Thyroid gland (tissue), 4 donors: ENCODE data around the gene AR. TPM values are rescaled to one million over a fixed set of nuclear protein-coding genes. Genes with fewer than 3 reads are reported as not detected.

Source experiments
- DNase-seq, 2 donors: peaks; one replicate each; pipeline ENCODE4 v3.0.0-alpha.2; 2019
- H3K27ac ChIP-seq, 3 donors: fragments of 200-600 bp; sonication (generic); 1 replicate in 2 of 3; 2 replicates in 1 of 3; pipeline ENCODE4 v1.5.1; 2016 to 2019; ENCODE audit warnings: mild to moderate bottlenecking in 1 of 3, moderate library complexity in 1 of 3
- H3K27me3 ChIP-seq: fragments of 200-600 bp; sonication (generic); one replicate; pipeline ENCODE4 v1.5.1; 2019
- H3K36me3 ChIP-seq, 2 donors: fragments of 200-600 bp; sonication (generic); one replicate each; pipeline ENCODE4 v1.5.1; 2016 to 2019
- H3K4me1 ChIP-seq, 2 donors: fragments of 200-600 bp; sonication (generic); one replicate each; pipeline ENCODE4 v1.5.1; 2017 to 2019
- H3K4me3 ChIP-seq, 3 donors: fragments of 200-600 bp; sonication (generic); replicated peaks in 1 of 3; 1 replicate in 2 of 3; 2 replicates in 1 of 3; pipeline ENCODE4 v1.5.1; 2016; ENCODE audit warnings: mild to moderate bottlenecking in 1 of 3
- H3K9me3 ChIP-seq: fragments of 200-600 bp; sonication (generic); one replicate; pipeline ENCODE4 v1.5.1; 2017
- POLR2A ChIP-seq, 2 donors: fragments of 450-650 bp; IDR thresholded peaks; one replicate each; pipeline ENCODE4 v1.6.1; 2017; ENCODE audit warnings: antibody characterized with exemption in 2 of 2, mild to moderate bottlenecking in 2 of 2, moderate library complexity in 1 of 2
- WGBS, 2 donors: methylation state at CpG; one replicate each; pipeline ENCODE4 v1.1.5; 2017; 5-methylcytosine and 5-hydroxymethylcytosine counted together
- intact Hi-C: fragments of 100-400 bp; cut with DNase I; formaldehyde crosslinking; loops from one replicate; pipeline ENCODE4 v1.15.1; 2023
- total RNA-seq, 4 donors: library from RNA; depleted of rRNA; stranded (reverse); fragments of >200 nt; gene quantifications; one replicate each; pipeline ENCODE4 v1.2.3, GENCODE V29; 2016
- TF ChIP-seq, protein P1 (sequence below), 6 experiments: fragments of 200-600 bp in 3 of 6; fragments of 450-650 bp in 3 of 6; sonication (generic) in 3 of 6; IDR thresholded peaks; one replicate each; pipeline ENCODE4 v1.5.1; 2016 to 2019; ENCODE audit warnings: antibody characterized with exemption in 6 of 6, mild to moderate bottlenecking in 2 of 6, inconsistent platforms in 1 of 6, moderate library complexity in 1 of 6

AR gene
- total RNA-seq, 4 donors from 2014 or later = 5.2 to 15.0 (median 11.6) TPM

DNA sequence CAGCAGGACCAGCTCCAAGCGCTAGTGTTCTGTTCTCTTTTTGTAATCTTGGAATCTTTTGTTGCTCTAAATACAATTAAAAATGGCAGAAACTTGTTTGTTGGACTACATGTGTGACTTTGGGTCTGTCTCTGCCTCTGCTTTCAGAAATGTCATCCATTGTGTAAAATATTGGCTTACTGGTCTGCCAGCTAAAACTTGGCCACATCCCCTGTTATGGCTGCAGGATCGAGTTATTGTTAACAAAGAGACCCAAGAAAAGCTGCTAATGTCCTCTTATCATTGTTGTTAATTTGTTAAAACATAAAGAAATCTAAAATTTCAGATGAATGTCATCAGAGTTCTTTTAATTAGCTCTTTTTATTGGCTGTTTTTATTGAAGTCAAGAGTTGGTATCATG, 186.5 kb downstream of the AR start:
- TF ChIP-seq POLR2A (IDR thresholded peaks at IDR 0.05) = no peak
- TF ChIP-seq, protein P1, sequence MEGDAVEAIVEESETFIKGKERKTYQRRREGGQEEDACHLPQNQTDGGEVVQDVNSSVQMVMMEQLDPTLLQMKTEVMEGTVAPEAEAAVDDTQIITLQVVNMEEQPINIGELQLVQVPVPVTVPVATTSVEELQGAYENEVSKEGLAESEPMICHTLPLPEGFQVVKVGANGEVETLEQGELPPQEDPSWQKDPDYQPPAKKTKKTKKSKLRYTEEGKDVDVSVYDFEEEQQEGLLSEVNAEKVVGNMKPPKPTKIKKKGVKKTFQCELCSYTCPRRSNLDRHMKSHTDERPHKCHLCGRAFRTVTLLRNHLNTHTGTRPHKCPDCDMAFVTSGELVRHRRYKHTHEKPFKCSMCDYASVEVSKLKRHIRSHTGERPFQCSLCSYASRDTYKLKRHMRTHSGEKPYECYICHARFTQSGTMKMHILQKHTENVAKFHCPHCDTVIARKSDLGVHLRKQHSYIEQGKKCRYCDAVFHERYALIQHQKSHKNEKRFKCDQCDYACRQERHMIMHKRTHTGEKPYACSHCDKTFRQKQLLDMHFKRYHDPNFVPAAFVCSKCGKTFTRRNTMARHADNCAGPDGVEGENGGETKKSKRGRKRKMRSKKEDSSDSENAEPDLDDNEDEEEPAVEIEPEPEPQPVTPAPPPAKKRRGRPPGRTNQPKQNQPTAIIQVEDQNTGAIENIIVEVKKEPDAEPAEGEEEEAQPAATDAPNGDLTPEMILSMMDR (IDR thresholded peaks at IDR 0.05) = no peak
- Histone ChIP-seq H3K27ac (no peak overlapping the region), H3K9me3 (no peaks in the 10 kb centered on the region), H3K27me3 (no peaks in the 10 kb centered on the region), H3K36me3 (no peaks in the 10 kb centered on the region), H3K4me3 (no peak overlapping the region), H3K4me1 (peaks cover 0 to 16% of the 10 kb centered on the region in 2 donors)
- no peak for DNase-seq
- 64 to 83% methylated on average over 2 of the region's 2 CpGs for WGBS, 2 donors
- intact Hi-C loops = no loop called here

DNA sequence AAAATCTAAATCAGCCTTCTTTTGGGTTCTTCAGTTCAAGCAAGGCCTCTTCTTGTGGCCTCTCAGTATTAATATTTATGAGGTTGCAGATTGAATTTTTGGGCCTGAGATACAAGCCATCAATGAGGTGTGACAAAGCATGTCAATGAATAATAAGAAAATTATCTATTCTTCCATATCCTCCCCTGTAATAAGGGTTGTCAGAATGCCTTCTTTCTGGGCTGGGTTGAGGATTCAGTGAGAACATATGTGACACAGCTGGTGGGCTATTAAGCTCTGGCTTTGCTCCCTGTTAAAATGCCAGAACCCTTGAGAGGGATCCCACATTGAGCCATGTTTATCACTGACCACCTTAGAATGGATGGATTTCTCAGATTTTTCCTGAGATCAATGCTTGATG, 187.2 kb downstream of the AR start:
- Histone ChIP-seq H3K36me3 (no peaks in the 10 kb centered on the region), H3K27me3 (no peaks in the 10 kb centered on the region), H3K4me1 (peaks cover 0 to 16% of the 10 kb centered on the region in 2 donors), H3K27ac (no peak overlapping the region), H3K4me3 (no peak overlapping the region), H3K9me3 (no peaks in the 10 kb centered on the region)
- no peak for TF ChIP-seq POLR2A (IDR thresholded peaks at IDR 0.05)
- intact Hi-C loops = no loop called here
- no peak for DNase-seq

DNA sequence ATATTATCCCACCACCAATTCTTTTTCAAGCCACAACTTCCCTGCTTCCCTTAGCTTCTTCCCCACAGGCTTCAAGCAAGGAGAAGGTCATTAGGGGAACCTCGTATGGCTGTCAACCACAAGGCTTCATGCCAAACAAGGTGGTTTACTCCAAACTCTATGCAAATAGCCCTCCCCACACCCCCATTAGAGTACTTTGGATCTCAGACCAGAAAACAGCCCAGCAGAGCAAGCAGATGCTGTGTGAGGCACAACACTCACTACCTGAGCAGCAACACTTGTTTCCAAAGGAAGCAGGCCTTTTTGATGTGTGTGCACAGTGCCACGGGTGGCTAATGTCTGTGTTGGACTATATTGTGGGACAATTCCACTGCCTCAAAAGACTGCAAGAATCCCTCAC, 189.0 kb downstream of the AR start:
- intact Hi-C loops = no loop called here
- Histone ChIP-seq H3K4me3 (no peak overlapping the region), H3K4me1 (peaks cover 0 to 1% of the 10 kb centered on the region in 2 donors), H3K27ac (no peak overlapping the region), H3K27me3 (no peaks in the 10 kb centered on the region), H3K36me3 (no peaks in the 10 kb centered on the region), H3K9me3 (no peaks in the 10 kb centered on the region)
- WGBS, 2 donors = 81 to 89% methylated on average over 2 of the region's 2 CpGs
- DNase-seq = no peak
- TF ChIP-seq, protein P1 (IDR thresholded peaks at IDR 0.05) = no peak
- no peak for TF ChIP-seq POLR2A (IDR thresholded peaks at IDR 0.05)

DNA sequence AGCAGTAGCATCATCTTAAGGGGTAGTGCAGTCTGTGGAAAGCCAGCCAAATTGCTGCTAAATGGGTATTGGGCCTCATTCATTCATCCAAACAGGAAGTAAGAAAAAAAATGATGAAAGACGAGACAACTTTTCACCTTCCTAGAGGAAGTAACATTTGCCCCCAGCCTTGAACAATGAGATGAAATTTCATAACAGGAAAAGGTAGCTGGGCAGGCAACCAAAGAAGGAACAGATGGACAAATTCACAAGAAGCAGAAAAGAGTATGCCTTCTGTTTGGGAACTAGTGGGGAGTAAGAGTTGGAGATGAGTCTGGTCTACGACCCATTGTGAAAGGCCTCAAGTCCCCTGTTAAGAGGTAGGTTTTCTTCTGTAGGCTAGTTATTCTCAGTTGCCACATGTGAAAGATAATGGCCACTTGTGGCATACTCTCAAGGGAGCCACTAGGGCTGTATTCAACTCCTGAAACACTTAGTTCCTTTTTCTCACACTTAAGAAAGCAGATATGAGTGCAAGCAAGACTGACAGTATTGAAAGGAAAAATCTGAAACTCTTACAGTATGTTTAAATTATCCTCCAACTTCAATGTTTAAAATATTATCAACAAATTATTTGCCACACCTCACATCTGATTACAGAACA, 190.4 kb downstream of the AR start:
- no peak overlapping the region for H3K4me3 ChIP-seq
- intact Hi-C loops = no loop called here
- H3K27me3 ChIP-seq = no peaks in the 10 kb centered on the region
- TF ChIP-seq, protein P1 (IDR thresholded peaks at IDR 0.05) = no peak
- no peak for TF ChIP-seq POLR2A (IDR thresholded peaks at IDR 0.05)
- H3K27ac ChIP-seq = no peak overlapping the region
- WGBS, 2 donors = 74 to 77% methylated on average over 2 of the region's 2 CpGs
- H3K36me3 ChIP-seq = no peaks in the 10 kb centered on the region
- no peak for DNase-seq
- H3K9me3 ChIP-seq = no peaks in the 10 kb centered on the region
- no peaks in the 10 kb centered on the region for H3K4me1 ChIP-seq

DNA sequence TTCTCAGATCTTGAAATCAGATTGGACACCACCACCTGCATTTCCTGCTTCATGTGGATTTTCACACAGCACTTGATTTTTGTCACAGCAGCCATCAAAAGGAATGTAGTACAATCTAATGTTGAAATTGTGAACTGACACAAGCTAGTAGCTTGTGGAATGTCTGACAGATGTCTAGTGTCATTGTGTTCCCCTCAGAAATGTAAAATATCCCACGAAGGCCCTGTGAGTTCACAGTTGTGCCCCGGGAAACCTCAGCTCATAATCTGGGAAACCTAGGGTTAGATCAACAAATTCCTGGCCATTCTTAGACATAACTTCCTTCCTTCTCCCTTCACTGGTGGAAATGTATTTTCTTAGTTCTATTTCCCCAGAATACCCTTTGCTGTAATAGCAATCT, 205.7 kb downstream of the AR start:
- TF ChIP-seq, protein P1 (IDR thresholded peaks at IDR 0.05) = no peak
- no peak for TF ChIP-seq POLR2A (IDR thresholded peaks at IDR 0.05)
- intact Hi-C loops = no loop called here
- no peak for DNase-seq
- no peaks in the 10 kb centered on the region for H3K36me3 ChIP-seq
- H3K4me3 ChIP-seq = no peak overlapping the region
- no peak overlapping the region for H3K27ac ChIP-seq
- H3K9me3 ChIP-seq = no peaks in the 10 kb centered on the region
- H3K27me3 ChIP-seq = no peaks in the 10 kb centered on the region
- no peaks in the 10 kb centered on the region for H3K4me1 ChIP-seq
- 28 to 65% methylated on average over 2 of the region's 2 CpGs for WGBS, 2 donors
